Progenitor cell of endocrine pancreas (in vitro differentiated cells): ENCODE measurements around the gene IPMK. TPM values are rescaled to one million over a fixed set of nuclear protein-coding genes. Genes with fewer than 3 reads are reported as not detected.

ENCODE experiments used
- DNase-seq: peaks from one replicate; pipeline ENCODE4 v3.0.0; 2021; ENCODE audit warnings: low spot score; ENCODE audit not compliant: unreplicated experiment
- H3K27ac Mint-ChIP-seq: 2 replicates; pipeline ENCODE4 v1.8.0; 2021; ENCODE audit warnings: mild to moderate bottlenecking, moderate library complexity, mixed read lengths
- H3K27me3 Mint-ChIP-seq: 2 replicates; pipeline ENCODE4 v1.8.0; 2021; ENCODE audit warnings: mixed read lengths
- H3K36me3 Mint-ChIP-seq: 2 replicates; pipeline ENCODE4 v1.8.0; 2022; ENCODE audit warnings: mixed read lengths; ENCODE audit not compliant: insufficient read depth
- H3K4me1 Mint-ChIP-seq: 2 replicates; pipeline ENCODE4 v1.8.0; 2021; ENCODE audit warnings: low read depth, mixed read lengths
- H3K4me3 Mint-ChIP-seq: 2 replicates; pipeline ENCODE4 v1.8.0; 2021; ENCODE audit warnings: low read depth, mild to moderate bottlenecking, moderate library complexity, mixed read lengths
- H3K9me3 Mint-ChIP-seq: 2 replicates; pipeline ENCODE4 v1.8.0; 2021; ENCODE audit warnings: low read depth, mixed read lengths
- CTCF ChIP-seq: fragments of 200-600 bp; sonication (generic); IDR thresholded peaks from one replicate; pipeline ENCODE4 v1.5.0; 2021; ENCODE audit warnings: antibody characterized with exemption, mild to moderate bottlenecking; ENCODE audit not compliant: unreplicated experiment
- total RNA-seq: library from RNA; stranded (reverse); gene quantifications from 2 replicates; pipeline ENCODE4 v1.2.1, GENCODE V29; 2021

IPMK gene
- total RNA-seq, 1 donor from 2014 or later: 5.7 TPM

GRCh38 chr10:58143944-58144343 is 123.8 kb downstream of the IPMK start:
- no peak overlapping the region for H3K4me3 Mint-ChIP-seq
- no peak for DNase-seq
- peaks cover 6% of the 10 kb centered on the region for H3K9me3 Mint-ChIP-seq
- TF ChIP-seq CTCF: no peak
- no peaks in the 10 kb centered on the region for H3K4me1 Mint-ChIP-seq
- H3K27me3 Mint-ChIP-seq: no peaks in the 10 kb centered on the region
- no peak overlapping the region for H3K27ac Mint-ChIP-seq
- H3K36me3 Mint-ChIP-seq: no peaks in the 10 kb centered on the region

Other genes starting within 250 kb of the IPMK start
- 31.7 and 39.4 TPM in 2 replicates for gene CISD1, start 1.3 kb upstream of the IPMK start, total RNA-seq
- 31.8 and 33.3 TPM in 2 replicates for gene UBE2D1, start 67.1 kb upstream of the IPMK start, total RNA-seq
- gene TFAM, start 117.5 kb upstream of the IPMK start, total RNA-seq: 53.5 and 60.7 TPM in 2 replicates
- 4.9 TPM in 2 replicates for gene BICC1, start 245.0 kb upstream of the IPMK start, total RNA-seq